ENCODE results near the gene PHKA2. TPM values are rescaled to one million over a fixed set of nuclear protein-coding genes. Genes with fewer than 3 reads are reported as not detected.
A peak's percentile ranks its signal among the peaks of the same experiment; 100 is the strongest.

Gene PHKA2
- total and polyA plus RNA-seq, 2 of the 4 experiments (the other 2 are of a cell fraction), result 10.0 to 21.5 TPM

GRCh38 chrX:19003756-19004155 lies 19.8 kb upstream of the PHKA2 start:
- no peak for ATAC-seq (ENCODE audit: low read depth)
- POLR2A ChIA-PET (ENCODE audit: unreplicated experiment), result no interaction called here
- intact Hi-C loops (cut with micrococcal nuclease), result no loop called here

More at GRCh38 chrX:19003756-19004155, 19.8 kb upstream of the PHKA2 start:
- H3K9me3 ChIP-seq (ENCODE audit: control insufficient read depth, insufficient read depth, low read length), result no peaks in the 10 kb centered on the region
- no peak overlapping the region for H3K9ac ChIP-seq (ENCODE audit: low read depth, low read length)
- no peak overlapping the region for H4K8ac ChIP-seq (ENCODE audit: low read depth in 2 of 2, low read length in 2 of 2)
- H3K4me3 ChIP-seq (ENCODE audit: insufficient read depth, low read depth, low read length), result no peak overlapping the region
- no peak overlapping the region for H4K91ac ChIP-seq (ENCODE audit: insufficient read depth, low read depth, low read length)
- no peak overlapping the region for H2BK15ac ChIP-seq (ENCODE audit: low read depth, low read length)
- in situ Hi-C loops (cut with MboI; ENCODE audit: low sequenced_read_pairs), result no loop called here
- no CpG with 5 or more reads among the region's 5 CpGs for WGBS, 2 experiments (ENCODE audit: extremely low coverage in 2 of 2, insufficient read length in 1 of 2)
- no peak overlapping the region for H3K18ac ChIP-seq (ENCODE audit: low read depth, low read length)
- DNase-seq, result peak; percentile 47
- H2BK20ac ChIP-seq (ENCODE audit: low read depth, low read length), result no peak overlapping the region
- no peaks in the 10 kb centered on the region for H3K27me3 ChIP-seq (ENCODE audit: control insufficient read depth, insufficient read depth, low read length)
- no peak overlapping the region for H3K27ac ChIP-seq (ENCODE audit: insufficient read depth, low read length)
- no peak overlapping the region for H3K4ac ChIP-seq (ENCODE audit: low read depth, low read length)
- H3K4me2 ChIP-seq (ENCODE audit: low read depth, low read length), result no peak overlapping the region
- no peak overlapping the region for H2BK120ac ChIP-seq (ENCODE audit: low read depth, low read length)
- H3K14ac ChIP-seq (replicated peaks; ENCODE audit: low read depth, low read length), result no peak overlapping the region
- TF ChIP-seq RFX5 (IDR thresholded peaks at IDR 0.05; ENCODE audit: low read depth, low read length) (no peak), CEBPB (IDR thresholded peaks at IDR 0.05; ENCODE audit: low read depth, low read length) (no peak), BHLHE40 (IDR thresholded peaks at IDR 0.05; ENCODE audit: low read depth, low read length) (no peak), SMC3 (IDR thresholded peaks at IDR 0.05; ENCODE audit: low read depth, low read length) (no peak), CHD1 (IDR thresholded peaks at IDR 0.05; ENCODE audit: low read depth, low read length) (no peak)
- H3K36me3 ChIP-seq (ENCODE audit: control insufficient read depth, insufficient read depth, low read length), result no peaks in the 10 kb centered on the region; the same call in 1 of the 2 replicates
- no peaks in the 10 kb centered on the region for H3K9me1 ChIP-seq (ENCODE audit: insufficient read depth, low read length)
- H3K4me1 ChIP-seq (ENCODE audit: control insufficient read depth, insufficient read depth, low read length), result 0 out of 2 replicates have a peak, but pooled peaks cover 2% of the 10 kb centered on the region
- dilution Hi-C loops (cut with HindIII; ENCODE audit: low sequenced_read_pairs, unreplicated experiment), result no loop called here
- H3K79me1 ChIP-seq (ENCODE audit: low read depth in 1 of 2, low read length in 2 of 2), result peaks cover 0 to 4% of the 10 kb centered on the region in 2 experiments; a peak in 2 of 4 replicates
- no peaks in the 10 kb centered on the region for H4K20me1 ChIP-seq (ENCODE audit: insufficient read depth, low read length)
- no peak overlapping the region for H4K5ac ChIP-seq (ENCODE audit: low read depth, low read length)
- no peak overlapping the region for H3K56ac ChIP-seq (ENCODE audit: extremely low read depth, insufficient read depth, low read length)
- no peak overlapping the region for H2AK9ac ChIP-seq (replicated peaks; ENCODE audit: low read depth, low read length, poor library complexity)
- BruUV-seq (replicated peaks), result no TSS peak
- no peak overlapping the region for H2AFZ ChIP-seq (replicated peaks; ENCODE audit: low read length, poor library complexity)
- H2BK5ac ChIP-seq (ENCODE audit: low read depth, low read length, poor library complexity, severe bottlenecking), result no peak overlapping the region
- no peak overlapping the region for H3K23ac ChIP-seq (ENCODE audit: low read depth, low read length)
- H2AK5ac ChIP-seq (ENCODE audit: low read depth, low read length), result no peak overlapping the region
- CTCF ChIA-PET, result no interaction called here
